H1 (cell line): Measurements from ENCODE around the gene SOX10. TPM values are rescaled to one million over a fixed set of nuclear protein-coding genes. Genes with fewer than 3 reads are reported as not detected.
A peak's percentile ranks its signal among the peaks of the same experiment; 100 is the strongest.

Experiments
- CTCF ChIA-PET: fragments of 300-600 bp; sonication (Branson Sonifier 250); formaldehyde crosslinking; loops from one replicate; lab custom pipeline; 2021; ENCODE audit not compliant: partially characterized antibody; lab: Charles Lee
- POLR2A ChIA-PET: fragments of 300-600 bp; sonication (Branson Sonifier 250); formaldehyde crosslinking; loops from one replicate; lab custom pipeline; 2021; ENCODE audit warnings: inconsistent platforms; ENCODE audit not compliant: partially characterized antibody; lab: Charles Lee
- DNase-seq, 2 experiments: peaks; one replicate each; pipeline versions ENCODE4 v3.0.0 to v3.0.0-alpha.2; 2010 to 2022; ENCODE audit warnings: low spot score in 2 of 2, low read depth in 1 of 2, mixed read lengths in 1 of 2
- FAIRE-seq: peaks from 2 replicates; lab custom pipeline; 2011; peaks lifted over from hg19 to GRCh38; lab: Jason Lieb, UNC
- H2AFZ ChIP-seq: 2 replicates; pipeline ENCODE4 v1.8.1; 2012; ENCODE audit warnings: low read length, inconsistent platforms
- H2AK5ac ChIP-seq: 2 replicates; pipeline ENCODE4 v1.6.1; 2013; ENCODE audit warnings: low read depth, low read length
- H2BK120ac ChIP-seq: replicated peaks from 2 replicates; pipeline ENCODE3; 2013; ENCODE audit warnings: low read depth, low read length, inconsistent platforms
- H2BK12ac ChIP-seq: 2 replicates; pipeline ENCODE4 v1.6.1; 2013; ENCODE audit warnings: low read depth, low read length
- H2BK15ac ChIP-seq: 2 replicates; pipeline ENCODE4 v1.6.1; 2013; ENCODE audit warnings: low read length
- H2BK20ac ChIP-seq: 2 replicates; pipeline ENCODE4 v1.6.1; 2013; ENCODE audit warnings: low read length
- H2BK5ac ChIP-seq: 2 replicates; pipeline ENCODE4 v1.6.1; 2013; ENCODE audit warnings: low read depth, low read length
- H3K14ac ChIP-seq: 2 replicates; pipeline ENCODE4 v1.6.1; 2013; ENCODE audit warnings: inconsistent platforms; ENCODE audit not compliant: insufficient read length
- H3K18ac ChIP-seq: 2 replicates; pipeline ENCODE4 v1.6.1; 2013; ENCODE audit warnings: low read length; ENCODE audit errors: extremely low read depth
- H3K23ac ChIP-seq: 2 replicates; pipeline ENCODE4 v1.6.1; 2013; ENCODE audit warnings: inconsistent platforms; ENCODE audit not compliant: insufficient read length
- H3K23me2 ChIP-seq: 2 replicates; pipeline ENCODE4 v1.6.1; 2013; ENCODE audit warnings: low read depth, low read length
- H3K27ac ChIP-seq: 2 replicates; pipeline ENCODE4 v1.6.1; 2011; ENCODE audit warnings: low read depth, low read length, inconsistent platforms
- H3K27me3 ChIP-seq, 4 experiments: replicated peaks in 1 of 4; 1 replicate in 1 of 4; 2 replicates in 3 of 4; pipeline versions ENCODE4 v1.6.1 to v1.8.1; 2011 to 2013; ENCODE audit warnings: low read length in 3 of 4, mild to moderate bottlenecking in 3 of 4, inconsistent platforms in 2 of 4, mixed read lengths in 2 of 4, moderate library complexity in 1 of 4; ENCODE audit not compliant: control insufficient read depth in 3 of 4, insufficient read depth in 3 of 4; ENCODE audit errors: extremely low read depth in 1 of 4
- H3K36me3 ChIP-seq, 4 experiments: 2 replicates each; pipeline versions ENCODE4 v1.6.1 to v1.8.1; 2011 to 2013; ENCODE audit warnings: mild to moderate bottlenecking in 4 of 4, low read length in 3 of 4, moderate library complexity in 2 of 4, control low read depth in 1 of 4, inconsistent platforms in 1 of 4; ENCODE audit not compliant: insufficient read depth in 4 of 4, control insufficient read depth in 2 of 4
- H3K4ac ChIP-seq: replicated peaks from 2 replicates; pipeline ENCODE3; 2013; ENCODE audit warnings: low read length, low read depth, mixed read lengths, inconsistent platforms; ENCODE audit not compliant: insufficient read length
- H3K4me1 ChIP-seq, 4 experiments: replicated peaks in 1 of 4; 1 replicate in 1 of 4; 2 replicates in 3 of 4; pipeline versions ENCODE4 v1.6.1 to v1.8.1; 2011 to 2013; ENCODE audit warnings: low read length in 3 of 4, inconsistent platforms in 2 of 4, mixed read lengths in 1 of 4; ENCODE audit not compliant: insufficient read depth in 4 of 4, control insufficient read depth in 3 of 4
- H3K4me2 ChIP-seq, 2 experiments: 2 replicates each; pipeline versions ENCODE4 v1.6.1 to v1.8.1; 2011 to 2013; ENCODE audit warnings: low read depth in 2 of 2, low read length in 2 of 2, control low read depth in 1 of 2, inconsistent platforms in 1 of 2, mild to moderate bottlenecking in 1 of 2; ENCODE audit not compliant: insufficient read depth in 1 of 2
- H3K4me3 ChIP-seq, 4 experiments: fragments of 200-600, 300-600 bp in 1 of 4; sonication (generic), shearing (Covaris generic), sonication (Bioruptor Twin) in 1 of 4; 2 replicates each; pipeline versions ENCODE4 v1.5.1 to v1.8.1; 2011 to 2016; ENCODE audit warnings: low read length in 4 of 4, low read depth in 3 of 4, control low read depth in 2 of 4, inconsistent platforms in 2 of 4, mild to moderate bottlenecking in 2 of 4, mixed read lengths in 1 of 4, moderate library complexity in 1 of 4; ENCODE audit not compliant: insufficient read depth in 2 of 4; ENCODE audit errors: extremely low read depth in 1 of 4
- H3K56ac ChIP-seq: replicated peaks from 2 replicates; pipeline ENCODE3; 2013; ENCODE audit warnings: low read depth, mild to moderate bottlenecking, mixed read lengths, low read length, inconsistent platforms; ENCODE audit not compliant: insufficient read length
- H3K79me1 ChIP-seq: 2 replicates; pipeline ENCODE4 v1.6.1; 2013; ENCODE audit warnings: low read depth, low read length, control low read depth
- H3K79me2 ChIP-seq, 2 experiments: 2 replicates each; pipeline versions ENCODE4 v1.6.1 to v1.8.1; 2012 to 2013; ENCODE audit warnings: low read length in 2 of 2, mild to moderate bottlenecking in 2 of 2, inconsistent platforms in 1 of 2; ENCODE audit not compliant: insufficient read depth in 2 of 2, control insufficient read depth in 1 of 2
- H3K9ac ChIP-seq, 4 experiments: replicated peaks in 1 of 4; 1 replicate in 1 of 4; 2 replicates in 3 of 4; pipeline versions ENCODE4 v1.6.1 to v1.8.1; 2011 to 2013; ENCODE audit warnings: low read depth in 3 of 4, low read length in 3 of 4, control low read depth in 2 of 4, mild to moderate bottlenecking in 2 of 4, moderate library complexity in 2 of 4, inconsistent platforms in 1 of 4; ENCODE audit errors: extremely low read depth in 1 of 4
- H3K9me3 ChIP-seq, 2 experiments: 2 replicates each; pipeline versions ENCODE4 v1.6.1 to v1.8.1; 2012 to 2013; ENCODE audit warnings: mild to moderate bottlenecking in 2 of 2, moderate library complexity in 2 of 2, control low read depth in 1 of 2, inconsistent platforms in 1 of 2, low read depth in 1 of 2, low read length in 1 of 2, mixed read lengths in 1 of 2; ENCODE audit not compliant: insufficient read depth in 2 of 2
- H4K20me1 ChIP-seq, 2 experiments: replicated peaks in 1 of 2; 2 replicates each; pipeline versions ENCODE3 to v1.8.1; 2011 to 2013; ENCODE audit warnings: inconsistent platforms in 2 of 2, low read length in 2 of 2, mild to moderate bottlenecking in 1 of 2; ENCODE audit not compliant: insufficient read depth in 2 of 2, control insufficient read depth in 1 of 2
- H4K5ac ChIP-seq: 2 replicates; pipeline ENCODE4 v1.6.1; 2013; ENCODE audit warnings: low read length, low read depth, mixed read lengths, inconsistent platforms; ENCODE audit not compliant: insufficient read length
- H4K8ac ChIP-seq: 2 replicates; pipeline ENCODE4 v1.8.0; 2013; ENCODE audit warnings: mild to moderate bottlenecking, moderate library complexity, low read length, inconsistent platforms; ENCODE audit not compliant: insufficient read depth; ENCODE audit errors: extremely low read depth
- H4K91ac ChIP-seq: replicated peaks from 2 replicates; pipeline ENCODE3; 2013; ENCODE audit warnings: low read length, mixed read lengths, inconsistent platforms; ENCODE audit not compliant: insufficient read length
- BACH1 ChIP-seq: IDR thresholded peaks from 2 replicates; pipeline ENCODE4 v1.6.1; 2012; ENCODE audit warnings: low read length, improper control_type of control experiment
- BRCA1 ChIP-seq: IDR thresholded peaks from 2 replicates; pipeline ENCODE4 v1.6.1; 2012; ENCODE audit warnings: low read depth, low read length, improper control_type of control experiment
- CBX8 ChIP-seq: fragments of 300-800, 300-1000 bp; sonication (generic); IDR thresholded peaks from 2 replicates; pipeline ENCODE4 v1.7.1; 2016; ENCODE audit warnings: low read depth, low read length, borderline replicate concordance
- CHD2 ChIP-seq: IDR thresholded peaks from 2 replicates; pipeline ENCODE4 v1.6.1; 2012; ENCODE audit warnings: low read length, improper control_type of control experiment
- E2F6 ChIP-seq: IDR thresholded peaks from 2 replicates; pipeline ENCODE4 v1.6.1; 2012; ENCODE audit warnings: inconsistent platforms
- KDM1A ChIP-seq: fragments of 200-600, 300-600 bp; sonication (generic); IDR thresholded peaks from 2 replicates; pipeline ENCODE4 v1.7.1; 2016; ENCODE audit warnings: mild to moderate bottlenecking, low read length, borderline replicate concordance
- NANOG ChIP-seq: IDR thresholded peaks from 2 replicates; pipeline ENCODE4 v1.6.1; 2011; ENCODE audit warnings: low read length, low read depth, mild to moderate bottlenecking, inconsistent platforms; ENCODE audit not compliant: insufficient read depth, poor library complexity, severe bottlenecking
- PHF8 ChIP-seq: fragments of 200-600 bp; sonication (generic); conservative IDR thresholded peaks from 2 replicates; pipeline ENCODE4 v1.7.1; 2012; ENCODE audit warnings: low read depth, mild to moderate bottlenecking, inconsistent platforms, low read length, moderate library complexity
- SP1 ChIP-seq: IDR thresholded peaks from 2 replicates; pipeline ENCODE4 v1.6.1; 2011; ENCODE audit warnings: low read depth, low read length
- TAF1 ChIP-seq: IDR thresholded peaks from 2 replicates; pipeline ENCODE4 v1.6.1; 2011; ENCODE audit warnings: mild to moderate bottlenecking, low read depth, low read length
- ZNF274 ChIP-seq: IDR thresholded peaks from 2 replicates; pipeline ENCODE4 v1.7.0; 2012; ENCODE audit warnings: low read length, borderline replicate concordance; ENCODE audit errors: extremely low read depth
- polyA plus RNA-seq, 7 experiments: library from polyadenylated mRNA; depleted of rRNA in 3 of 7; stranded (reverse) in 5 of 7; unstranded in 2 of 7; fragments of >200 nt in 5 of 7; fragments of 200-250 nt in 2 of 7; gene quantifications; 1 replicate in 5 of 7; 2 replicates in 1 of 7; 4 replicates in 1 of 7; pipeline versions ENCODE4 v1.2.1 to v1.2.3, GENCODE V29; 2011 to 2013; ENCODE audit warnings: missing spikeins in 2 of 7, mixed read lengths in 2 of 7
- total RNA-seq: library from RNA; stranded (reverse); fragmentation: NEBNext Ultra II Directional; extraction: Animal tissue kit (Norgen Biotek cat#: 25700); gene quantifications from 2 replicates; pipeline ENCODE4 v1.2.1, GENCODE V29; 2021
- TF ChIP-seq, protein P1 (sequence below), 3 experiments: IDR thresholded peaks; 1 replicate in 2 of 3; 2 replicates in 1 of 3; pipeline versions ENCODE4 v1.5.1 to v1.6.1; 2011; ENCODE audit warnings: low read length in 3 of 3, mild to moderate bottlenecking in 3 of 3, inconsistent platforms in 2 of 3, low read depth in 1 of 3, moderate library complexity in 1 of 3; ENCODE audit not compliant: insufficient read depth in 1 of 3; ENCODE audit errors: control extremely low read depth in 1 of 3

Gene SOX10
- total and polyA plus RNA-seq, 2 of the 8 experiments (the other 6 are each of a cell fraction or from before 2014, with no cell fraction given) = 2.7 TPM

DNA sequence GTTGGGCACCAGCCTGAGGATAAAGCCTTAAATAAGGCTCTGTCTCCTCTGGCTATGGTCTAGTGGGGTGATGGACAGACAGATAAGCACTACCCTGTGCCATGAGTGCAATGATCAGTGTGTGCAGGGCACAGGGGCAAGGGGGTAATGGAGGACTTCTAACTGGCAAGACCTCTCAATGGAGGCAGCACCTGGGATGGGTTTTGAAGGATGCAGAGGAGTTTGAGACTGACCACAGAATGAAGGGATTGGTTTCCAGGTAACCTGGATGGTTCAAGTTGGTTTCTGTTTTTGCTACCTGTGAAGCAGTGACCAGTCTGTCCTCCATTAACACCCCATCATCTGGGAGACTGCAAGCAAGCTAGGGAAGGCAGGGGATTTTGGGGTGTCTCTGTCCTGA is 45.0 kb upstream of the SOX10 start:
- Histone ChIP-seq H2AK5ac (0 out of 2 replicates have a peak overlapping the region, but pooled peaks have one; percentile 41), H2BK20ac (no peak overlapping the region), H3K4me1 (peaks cover 0 to 26% (median 13%) of the 10 kb centered on the region in 4 experiments; a peak in 6 of 7 replicates), H4K20me1 (peaks cover 0 to 3% of the 10 kb centered on the region in 2 experiments), H2BK12ac (peak overlapping the region; percentile 39; the same call in 1 of the 2 replicates), H3K18ac (no peak overlapping the region), H3K9me3 (no peaks in the 10 kb centered on the region), H3K27me3 (peaks cover 0 to 8% (median under 1%) of the 10 kb centered on the region in 4 experiments; a peak in 1 of 7 replicates), H2AFZ (no peak overlapping the region), H3K23me2 (peaks cover 3% of the 10 kb centered on the region; the same call in 1 of the 2 replicates), H4K8ac (no peak overlapping the region), H3K27ac (no peak overlapping the region), H3K4me3 (no peak overlapping the region), H3K23ac (no peak overlapping the region), H4K91ac (no peak overlapping the region), H2BK15ac (peak overlapping the region; percentile 5; the same call in 1 of the 2 replicates), H3K79me2 (no peaks in the 10 kb centered on the region), H4K5ac (no peak overlapping the region), H3K4me2 (no peak overlapping the region), H3K14ac (no peak overlapping the region), H3K9ac (no peak overlapping the region), H3K56ac (no peak overlapping the region), H2BK120ac (no peak overlapping the region), H3K79me1 (no peaks in the 10 kb centered on the region), H3K4ac (no peak overlapping the region), H3K36me3 (no peaks in the 10 kb centered on the region), H2BK5ac (no peak overlapping the region)
- CTCF ChIA-PET = interaction anchor here (1.0 to 2.3 kb wide), 4 partner anchors 10 to 35 kb away, joined by 3 to 8 read pairs (median 4); no protein-coding TSS in a partner anchor
- FAIRE-seq (no peak), DNase-seq (no peak)
- POLR2A ChIA-PET = interaction anchor here (0.8 to 2.0 kb wide), 2 partner anchors 14 to 39 kb away, joined by 3 to 7 read pairs; no protein-coding TSS in a partner anchor
- TF ChIP-seq KDM1A (no peak), E2F6 (no peak), PHF8 (no peak), BRCA1 (no peak), CBX8 (no peak), BACH1 (no peak), SP1 (no peak), CHD2 (no peak), NANOG (no peak), ZNF274 (no peak), TAF1 (no peak)
- TF ChIP-seq, protein P1, sequence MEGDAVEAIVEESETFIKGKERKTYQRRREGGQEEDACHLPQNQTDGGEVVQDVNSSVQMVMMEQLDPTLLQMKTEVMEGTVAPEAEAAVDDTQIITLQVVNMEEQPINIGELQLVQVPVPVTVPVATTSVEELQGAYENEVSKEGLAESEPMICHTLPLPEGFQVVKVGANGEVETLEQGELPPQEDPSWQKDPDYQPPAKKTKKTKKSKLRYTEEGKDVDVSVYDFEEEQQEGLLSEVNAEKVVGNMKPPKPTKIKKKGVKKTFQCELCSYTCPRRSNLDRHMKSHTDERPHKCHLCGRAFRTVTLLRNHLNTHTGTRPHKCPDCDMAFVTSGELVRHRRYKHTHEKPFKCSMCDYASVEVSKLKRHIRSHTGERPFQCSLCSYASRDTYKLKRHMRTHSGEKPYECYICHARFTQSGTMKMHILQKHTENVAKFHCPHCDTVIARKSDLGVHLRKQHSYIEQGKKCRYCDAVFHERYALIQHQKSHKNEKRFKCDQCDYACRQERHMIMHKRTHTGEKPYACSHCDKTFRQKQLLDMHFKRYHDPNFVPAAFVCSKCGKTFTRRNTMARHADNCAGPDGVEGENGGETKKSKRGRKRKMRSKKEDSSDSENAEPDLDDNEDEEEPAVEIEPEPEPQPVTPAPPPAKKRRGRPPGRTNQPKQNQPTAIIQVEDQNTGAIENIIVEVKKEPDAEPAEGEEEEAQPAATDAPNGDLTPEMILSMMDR (IDR thresholded peaks at IDR 0.05; ENCODE audit: control extremely low read depth in 1 of 3, insufficient read depth in 1 of 3, low read depth in 1 of 3, low read length in 3 of 3) = no peak
